Epithelial cell of esophagus (primary cell): ENCODE results near the gene SPINK4.

Experiments
- DNase-seq: peaks from one replicate; pipeline ENCODE4 v3.0.0; 2010; ENCODE audit warnings: low read depth
- H3K4me3 ChIP-seq: 2 replicates; pipeline ENCODE4 v1.5.1; 2011; ENCODE audit warnings: mild to moderate bottlenecking, low read length, control low read depth
- TF ChIP-seq, protein P1 (sequence below): IDR thresholded peaks from 2 replicates; pipeline ENCODE4 v1.5.1; 2011; ENCODE audit warnings: low read depth, mild to moderate bottlenecking, low read length, control low read depth, inconsistent platforms; ENCODE audit not compliant: insufficient read depth; ENCODE audit errors: missing control alignments

Gene SPINK4

DNA sequence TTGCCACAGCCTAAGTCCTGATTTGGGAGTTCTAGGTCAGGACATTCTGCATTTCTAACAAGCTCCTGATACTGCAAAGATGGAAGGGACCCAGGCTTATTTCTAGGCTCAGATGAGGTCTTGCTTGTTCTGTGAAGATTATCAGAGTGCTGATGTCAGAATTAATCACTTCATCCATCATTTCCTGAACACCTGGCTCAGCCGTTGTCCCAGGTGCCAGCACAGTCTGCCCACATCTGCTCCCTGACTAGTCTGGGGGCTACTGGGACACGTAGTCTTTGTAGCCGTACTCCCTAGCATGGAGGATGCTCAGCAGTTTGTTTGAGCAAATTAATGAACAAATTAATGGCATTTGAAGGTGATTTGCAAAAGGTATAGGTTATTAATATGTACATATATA is 17.9 kb upstream of the SPINK4 start:
- TF ChIP-seq, protein P1, sequence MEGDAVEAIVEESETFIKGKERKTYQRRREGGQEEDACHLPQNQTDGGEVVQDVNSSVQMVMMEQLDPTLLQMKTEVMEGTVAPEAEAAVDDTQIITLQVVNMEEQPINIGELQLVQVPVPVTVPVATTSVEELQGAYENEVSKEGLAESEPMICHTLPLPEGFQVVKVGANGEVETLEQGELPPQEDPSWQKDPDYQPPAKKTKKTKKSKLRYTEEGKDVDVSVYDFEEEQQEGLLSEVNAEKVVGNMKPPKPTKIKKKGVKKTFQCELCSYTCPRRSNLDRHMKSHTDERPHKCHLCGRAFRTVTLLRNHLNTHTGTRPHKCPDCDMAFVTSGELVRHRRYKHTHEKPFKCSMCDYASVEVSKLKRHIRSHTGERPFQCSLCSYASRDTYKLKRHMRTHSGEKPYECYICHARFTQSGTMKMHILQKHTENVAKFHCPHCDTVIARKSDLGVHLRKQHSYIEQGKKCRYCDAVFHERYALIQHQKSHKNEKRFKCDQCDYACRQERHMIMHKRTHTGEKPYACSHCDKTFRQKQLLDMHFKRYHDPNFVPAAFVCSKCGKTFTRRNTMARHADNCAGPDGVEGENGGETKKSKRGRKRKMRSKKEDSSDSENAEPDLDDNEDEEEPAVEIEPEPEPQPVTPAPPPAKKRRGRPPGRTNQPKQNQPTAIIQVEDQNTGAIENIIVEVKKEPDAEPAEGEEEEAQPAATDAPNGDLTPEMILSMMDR, result no peak
- DNase-seq, result peak; percentile 83
- H3K4me3 ChIP-seq, result no peak overlapping the region

GRCh38 chr9:33223696-33224095 is 16.3 kb upstream of the SPINK4 start:
- no peak for DNase-seq
- H3K4me3 ChIP-seq, result no peak overlapping the region
- TF ChIP-seq, protein P1, result peak; percentile 23

DNA sequence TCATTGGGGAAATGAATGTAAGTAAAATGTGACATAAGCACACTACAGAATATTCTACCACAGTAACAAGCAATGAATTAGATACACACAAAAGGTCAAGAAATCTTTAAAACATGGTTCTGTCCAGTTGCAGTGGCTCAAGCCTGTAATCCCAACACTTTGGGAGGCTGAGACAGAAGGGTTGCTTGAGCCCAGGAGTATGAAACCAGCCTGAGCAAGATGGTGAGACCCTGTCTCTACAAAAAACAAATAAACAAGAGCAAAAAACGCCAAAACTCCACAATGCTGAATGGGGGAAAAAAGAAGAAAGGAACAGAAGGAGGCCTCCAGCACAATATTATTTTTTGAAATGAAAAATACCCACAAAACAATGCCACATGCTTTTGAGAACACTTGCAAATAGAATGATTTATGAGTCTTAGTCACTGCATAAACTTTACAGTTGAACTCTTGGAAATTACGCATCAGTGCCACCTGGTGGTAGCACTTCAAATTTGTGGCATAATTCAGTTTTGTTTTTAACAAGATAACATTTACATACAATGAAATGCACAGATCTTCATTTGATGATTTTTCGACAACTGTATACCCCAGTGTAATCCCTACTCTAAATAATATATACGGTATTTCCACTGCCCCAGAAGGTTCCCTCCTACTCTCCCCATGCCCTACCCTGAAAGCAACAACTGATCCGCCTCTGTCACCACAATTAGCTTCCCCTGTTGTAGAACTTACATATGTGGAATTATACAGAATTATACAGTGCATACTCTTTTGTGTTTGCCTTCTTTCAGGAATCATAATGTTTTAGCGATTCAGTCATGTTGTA is 14.4 kb upstream of the SPINK4 start:
- H3K4me3 ChIP-seq, result no peak overlapping the region
- DNase-seq, result peak; percentile 79
- TF ChIP-seq, protein P1, result peak; percentile 59

DNA sequence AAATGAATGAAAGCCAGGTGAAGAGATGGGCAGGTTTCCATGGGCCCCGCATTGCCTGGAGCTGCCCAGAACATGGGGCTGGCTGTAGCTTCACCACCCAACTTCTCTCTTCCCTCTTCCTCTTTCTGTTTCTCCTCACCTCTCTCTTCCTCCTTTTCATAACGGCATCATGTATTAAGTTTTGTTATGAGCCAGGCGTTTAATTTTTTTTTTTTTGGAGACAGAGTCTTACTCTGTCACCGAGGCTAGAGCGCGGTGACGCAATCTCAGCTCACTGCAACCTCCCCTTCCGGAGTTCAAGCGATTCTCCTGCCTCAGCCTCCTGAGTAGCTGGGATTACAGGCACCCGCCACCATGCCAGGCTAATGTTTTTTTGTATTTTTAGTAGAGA is 13.0 kb upstream of the SPINK4 start:
- H3K4me3 ChIP-seq, result no peak overlapping the region
- TF ChIP-seq, protein P1, result no peak
- DNase-seq, result no peak

DNA sequence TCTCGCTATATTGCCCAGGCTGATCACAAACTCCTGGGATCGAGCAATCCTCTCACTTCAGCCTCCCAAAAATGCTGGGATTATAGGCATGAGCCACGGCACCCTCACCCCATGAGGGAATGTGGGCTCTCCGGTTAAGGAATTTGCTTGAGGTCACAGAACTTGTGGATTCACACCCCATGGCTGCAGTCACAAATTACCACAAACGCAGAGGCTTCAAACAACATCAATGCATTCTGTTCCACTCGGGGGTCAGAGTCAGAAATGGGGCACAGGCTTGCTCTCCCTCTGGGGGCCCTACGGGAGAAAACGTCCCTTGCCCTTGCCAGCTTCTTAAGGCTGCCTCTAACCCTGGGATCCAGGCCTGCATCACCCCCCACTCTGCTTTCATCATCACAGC is 12.2 kb upstream of the SPINK4 start:
- TF ChIP-seq, protein P1, result no peak
- peak; percentile 56 for DNase-seq
- no peak overlapping the region for H3K4me3 ChIP-seq

DNA sequence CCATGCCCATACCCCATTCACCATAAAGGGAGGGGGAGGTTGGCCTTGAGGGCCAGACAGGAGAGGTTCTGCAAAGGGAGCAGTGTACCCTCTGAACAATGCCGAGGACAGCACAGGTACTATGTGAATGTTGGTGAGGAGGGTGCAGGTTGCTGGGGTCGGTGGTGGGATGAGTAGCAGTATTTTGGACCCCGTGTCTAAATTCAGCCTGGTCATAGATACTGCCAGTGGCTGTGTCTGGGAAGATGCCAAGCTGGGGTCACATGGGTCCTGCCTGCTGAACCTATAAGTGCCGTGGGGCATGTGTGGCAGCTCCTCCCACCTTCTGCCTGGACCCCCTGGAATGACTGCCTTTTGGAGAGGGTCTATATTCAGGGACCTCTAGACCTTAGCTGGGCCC is 11.4 kb upstream of the SPINK4 start:
- DNase-seq, result no peak
- no peak overlapping the region for H3K4me3 ChIP-seq
- TF ChIP-seq, protein P1, result no peak

DNA sequence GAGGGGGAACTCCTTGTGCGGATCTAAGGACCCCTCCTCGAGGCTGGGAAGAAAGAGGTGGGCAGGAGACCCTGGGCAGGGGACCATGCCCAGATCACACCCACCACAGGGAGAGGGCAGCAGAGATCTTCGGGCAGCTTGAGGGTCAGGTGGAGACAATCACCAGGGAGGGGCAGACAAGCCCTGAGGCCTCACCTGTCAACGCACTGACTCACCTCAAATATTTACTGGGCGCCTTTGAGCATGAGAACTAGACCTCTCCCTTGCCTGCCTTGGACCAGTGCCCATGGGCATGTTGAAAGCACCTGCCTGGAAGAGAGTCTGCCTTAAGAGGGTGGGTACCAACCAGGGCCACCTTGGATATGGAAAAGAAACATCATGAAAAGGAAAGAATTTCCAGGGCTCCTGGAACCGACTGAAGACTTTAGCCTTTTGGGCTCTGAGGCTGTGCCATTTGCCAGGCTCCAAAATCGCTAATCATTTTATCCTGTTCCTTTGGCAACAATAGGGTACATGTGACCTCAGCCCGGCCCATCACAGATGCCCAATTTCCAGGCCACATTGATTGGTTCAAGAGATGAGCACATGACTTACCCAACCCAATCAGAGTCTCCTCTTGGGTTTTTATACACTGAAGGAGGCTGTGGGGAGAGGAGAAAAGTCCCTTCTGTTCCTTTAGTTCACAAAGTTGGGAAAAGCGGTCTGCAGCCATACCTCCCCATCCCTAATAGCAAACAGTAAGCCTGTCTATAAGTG is 10.4 kb upstream of the SPINK4 start:
- DNase-seq, result peak; percentile 99
- H3K4me3 ChIP-seq, result no peak overlapping the region
- TF ChIP-seq, protein P1, result peak; percentile 93
